ENCODE data around the gene PPARG. TPM values are rescaled to one million over a fixed set of nuclear protein-coding genes. Genes with fewer than 3 reads are reported as not detected.

Gene PPARG
- polyA plus RNA-seq, 3 donors = 21.9 to 218 (median 113) TPM

GRCh38 chr3:12328837-12329462, 40.1 kb downstream of the PPARG start:
- H3K27ac ChIP-seq (ENCODE audit: low read depth, low read length) = no peak overlapping the region
- WGBS, 3 donors = 61 to 83% (median 79%) methylated on average over 3 of the region's 3 CpGs

GRCh38 chr3:12334786-12335185, 45.9 kb downstream of the PPARG start:
- WGBS, 3 donors = 79 to 89% (median 88%) methylated on average over 3 of the region's 3 CpGs
- no peak overlapping the region for H3K27ac ChIP-seq (ENCODE audit: low read depth, low read length)

- WGBS, 3 donors = 61 to 79% (median 65%) methylated on average over 3 of the region's 3 CpGs
- no peak overlapping the region for H3K27ac ChIP-seq (ENCODE audit: low read depth, low read length)
Measured at GRCh38 chr3:12335421-12335820, 46.6 kb downstream of the PPARG start.

GRCh38 chr3:12336099-12336498, 47.2 kb downstream of the PPARG start:
- 53 to 74% (median 61%) methylated on average over 3 of the region's 3 CpGs for WGBS, 3 donors
- H3K27ac ChIP-seq (ENCODE audit: low read depth, low read length) = no peak overlapping the region

- WGBS, 3 donors = 72 to 96% (median 93%) methylated on average over 5 of the region's 5 CpGs
- no peak overlapping the region for H3K27ac ChIP-seq (ENCODE audit: low read depth, low read length)
Measured at GRCh38 chr3:12338595-12339546, 50.0 kb downstream of the PPARG start.

GRCh38 chr3:12339701-12340480, 51.0 kb downstream of the PPARG start:
- H3K27ac ChIP-seq (ENCODE audit: low read depth, low read length) = no peak overlapping the region
- WGBS, 3 donors = 78 to 86% (median 82%) methylated on average over 5 of the region's 5 CpGs

- no peak overlapping the region for H3K27ac ChIP-seq (ENCODE audit: low read depth, low read length)
- WGBS, 3 donors = 80 to 84% (median 84%) methylated on average over 2 of the region's 2 CpGs
Measured at GRCh38 chr3:12340506-12340905, 51.6 kb downstream of the PPARG start.

- H3K27ac ChIP-seq (ENCODE audit: low read depth, low read length) = no peak overlapping the region
Measured at GRCh38 chr3:12342151-12342550, 53.3 kb downstream of the PPARG start.

GRCh38 chr3:12343047-12343501, 54.2 kb downstream of the PPARG start:
- 61 to 80% (median 76%) methylated on average over 3 of the region's 3 CpGs for WGBS, 3 donors

GRCh38 chr3:12345141-12345561, 56.3 kb downstream of the PPARG start:
- no peak overlapping the region for H3K27ac ChIP-seq (ENCODE audit: low read depth, low read length)
- 61 to 75% (median 69%) methylated on average over 5 of the region's 5 CpGs for WGBS, 3 donors

More at GRCh38 chr3:12343047-12343501, 54.2 kb downstream of the PPARG start:
- no peak overlapping the region for H3K27ac ChIP-seq (ENCODE audit: low read depth, low read length)

- H3K27ac ChIP-seq (ENCODE audit: low read depth, low read length) = no peak overlapping the region
- 73 to 90% (median 89%) methylated on average over 8 of the region's 8 CpGs for WGBS, 3 donors
Measured at GRCh38 chr3:12345584-12346494, 57.0 kb downstream of the PPARG start.

- no peak overlapping the region for H3K27ac ChIP-seq (ENCODE audit: low read depth, low read length)
- WGBS, 3 donors = 78 to 92% (median 79%) methylated on average over 3 of the region's 3 CpGs
Measured at GRCh38 chr3:12347301-12347700, 58.4 kb downstream of the PPARG start.

- 11 to 22% (median 12%) methylated on average over 9 of the region's 9 CpGs for whole genome bisulfite sequencing, 3 donors
- no peak overlapping the region for H3K27ac ChIP-seq (ENCODE audit: low read depth, low read length)
Measured at GRCh38 chr3:12349895-12350811, 61.3 kb downstream of the PPARG start.

GRCh38 chr3:12351145-12351544, 62.3 kb downstream of the PPARG start:
- 34 to 55% (median 38%) methylated on average over 4 of the region's 4 CpGs for WGBS, 3 donors
- H3K27ac ChIP-seq (ENCODE audit: low read depth, low read length) = no peak overlapping the region

- H3K27ac ChIP-seq (ENCODE audit: low read depth, low read length) = no peak overlapping the region
- 65 to 91% (median 70%) methylated on average over 2 of the region's 2 CpGs for WGBS, 3 donors
Measured at GRCh38 chr3:12352253-12352652, 63.4 kb downstream of the PPARG start.

- H3K27ac ChIP-seq (ENCODE audit: low read depth, low read length) = no peak overlapping the region
Measured at GRCh38 chr3:12352755-12353154, 63.9 kb downstream of the PPARG start.
